CD4-positive, alpha-beta T cell treated with Interleukin-6 at 100 ng/mL for 8 hours (primary cell): ENCODE results near the gene SLC22A23.
A peak's percentile ranks its signal among the peaks of the same experiment; 100 is the strongest.

Experiments used
- DNase-seq: peaks from one replicate; pipeline ENCODE4 v3.0.0-alpha.2; 2020; ENCODE audit warnings: mixed read lengths, low spot score

Gene SLC22A23, protein sequence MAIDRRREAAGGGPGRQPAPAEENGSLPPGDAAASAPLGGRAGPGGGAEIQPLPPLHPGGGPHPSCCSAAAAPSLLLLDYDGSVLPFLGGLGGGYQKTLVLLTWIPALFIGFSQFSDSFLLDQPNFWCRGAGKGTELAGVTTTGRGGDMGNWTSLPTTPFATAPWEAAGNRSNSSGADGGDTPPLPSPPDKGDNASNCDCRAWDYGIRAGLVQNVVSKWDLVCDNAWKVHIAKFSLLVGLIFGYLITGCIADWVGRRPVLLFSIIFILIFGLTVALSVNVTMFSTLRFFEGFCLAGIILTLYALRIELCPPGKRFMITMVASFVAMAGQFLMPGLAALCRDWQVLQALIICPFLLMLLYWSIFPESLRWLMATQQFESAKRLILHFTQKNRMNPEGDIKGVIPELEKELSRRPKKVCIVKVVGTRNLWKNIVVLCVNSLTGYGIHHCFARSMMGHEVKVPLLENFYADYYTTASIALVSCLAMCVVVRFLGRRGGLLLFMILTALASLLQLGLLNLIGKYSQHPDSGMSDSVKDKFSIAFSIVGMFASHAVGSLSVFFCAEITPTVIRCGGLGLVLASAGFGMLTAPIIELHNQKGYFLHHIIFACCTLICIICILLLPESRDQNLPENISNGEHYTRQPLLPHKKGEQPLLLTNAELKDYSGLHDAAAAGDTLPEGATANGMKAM

DNA sequence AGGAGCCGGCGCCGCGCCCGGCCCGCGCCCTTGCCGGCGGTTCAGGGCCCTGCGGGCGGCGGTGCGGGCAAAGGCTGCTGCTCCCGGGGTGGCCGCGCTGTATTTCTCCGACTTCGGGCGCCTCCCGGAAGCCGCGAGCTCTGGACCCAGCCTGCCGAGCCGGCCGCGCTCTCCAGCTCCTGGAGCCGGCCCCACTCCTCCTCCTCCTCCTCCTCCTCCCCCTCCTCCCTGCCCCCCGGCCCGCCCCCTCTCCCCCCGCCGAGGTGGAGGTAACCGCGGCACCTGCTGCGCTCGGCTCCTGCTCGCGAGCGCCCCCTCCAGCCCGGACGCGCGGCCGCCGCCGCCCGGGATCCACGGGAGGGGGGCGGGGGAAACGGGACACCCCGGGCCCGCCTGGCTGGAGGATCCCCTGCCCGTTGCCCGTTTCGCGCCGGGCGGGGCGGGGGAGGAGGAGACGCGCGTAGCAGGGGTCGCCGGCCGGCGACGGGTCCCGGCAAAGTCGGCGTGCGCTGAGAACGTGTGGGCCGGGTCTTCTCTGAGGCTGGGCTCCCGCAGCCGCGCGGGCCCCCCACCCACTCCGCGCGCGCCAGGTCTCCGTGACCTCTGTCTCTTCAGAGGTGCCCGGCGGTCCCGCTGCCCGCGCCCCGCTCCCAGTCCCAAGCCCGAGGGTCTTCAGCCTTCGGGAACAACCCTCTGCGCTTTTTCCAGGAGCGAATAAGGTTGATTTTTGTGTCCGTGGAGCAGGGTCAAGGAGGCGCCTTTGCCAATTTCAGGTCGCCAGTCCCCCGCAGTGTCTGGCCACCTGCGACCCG is at the start of gene SLC22A23:
Gene SLC22A23 (minus strand): TSS at position 153 of the 812 bp plus-strand sequence. CDS start 491 bp downstream, outside the sequence.
- peak; percentile 80 for DNase-seq

DNA sequence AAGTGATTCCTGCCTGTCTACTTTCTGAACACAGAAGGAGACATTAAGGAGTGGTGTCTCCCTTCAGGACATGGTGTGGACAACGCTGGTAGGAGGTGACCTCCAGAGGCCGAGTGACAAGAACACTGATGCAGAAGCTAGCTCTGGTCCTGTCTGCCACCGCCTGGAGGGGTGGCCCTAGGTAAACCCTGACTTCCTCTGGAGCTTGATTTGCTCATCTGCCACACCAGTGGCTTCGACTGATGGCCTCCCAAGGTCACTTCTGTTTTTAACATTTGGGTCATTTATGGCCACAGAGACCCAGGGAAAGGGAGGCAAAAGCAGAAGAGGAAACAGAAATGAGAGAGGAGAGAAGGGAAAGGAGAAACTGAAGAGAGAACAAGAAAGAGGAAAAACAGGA is 49.4 kb upstream of the SLC22A23 start:
- no peak for DNase-seq

DNA sequence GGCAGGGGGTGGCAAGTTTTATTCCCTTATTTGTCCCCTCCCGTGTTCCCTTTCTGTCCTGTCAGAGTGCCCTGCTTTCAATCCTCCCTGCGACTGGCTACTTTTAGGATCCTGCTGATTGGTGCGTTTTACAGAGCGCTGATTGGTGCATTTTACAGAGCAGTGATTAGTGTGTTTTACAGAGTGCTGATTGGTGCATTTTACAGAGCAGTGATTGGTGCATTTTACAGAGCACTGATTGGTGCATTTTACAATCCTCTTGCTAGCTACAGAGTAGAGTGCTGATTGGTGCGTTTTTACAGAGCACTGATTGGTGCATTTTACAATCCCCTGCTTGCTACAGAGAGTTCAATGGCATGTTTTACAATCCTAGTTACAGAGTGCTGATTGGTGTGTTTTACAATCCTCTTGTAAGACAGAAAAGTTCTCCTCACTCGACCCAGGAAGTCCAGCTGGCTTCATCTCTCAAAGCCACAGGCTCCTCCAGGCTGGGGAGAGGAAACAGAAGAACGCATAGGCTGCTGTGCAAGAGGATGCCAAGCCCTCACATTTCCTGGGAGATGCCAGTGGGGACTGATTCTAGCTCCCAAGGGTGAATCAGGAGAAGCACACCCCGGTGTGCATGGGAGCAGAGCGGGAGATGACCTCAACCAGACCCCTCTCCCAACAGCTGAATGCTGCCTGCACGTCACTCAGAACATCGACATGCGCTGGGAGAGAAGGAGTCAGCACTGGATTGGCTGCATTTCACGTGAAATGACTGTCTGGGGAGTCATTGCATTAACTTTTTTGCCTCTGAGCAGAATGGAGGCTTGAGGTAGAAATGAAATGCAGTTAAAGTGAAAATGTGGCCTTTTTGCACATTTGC is 48.3 kb upstream of the SLC22A23 start:
- DNase-seq, result no peak

DNA sequence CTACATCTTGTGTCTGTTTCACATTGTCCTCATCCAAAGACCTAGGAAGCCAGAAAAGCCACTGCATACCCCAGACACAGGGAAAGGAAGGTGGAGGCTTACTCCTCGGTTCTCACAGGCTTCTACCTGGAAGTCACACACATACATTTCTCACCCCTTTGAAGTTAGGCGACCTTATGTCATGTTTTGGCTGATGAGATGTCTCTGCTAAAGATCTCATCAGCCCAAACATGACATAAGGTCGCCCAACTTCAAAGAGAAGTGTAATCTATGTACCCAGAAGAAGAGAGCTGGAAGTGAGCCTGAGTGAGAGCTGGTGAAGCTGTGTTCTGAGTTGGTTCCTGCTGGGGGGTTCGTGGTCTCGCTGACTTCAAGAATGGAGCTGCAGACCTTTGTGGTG is 47.5 kb upstream of the SLC22A23 start:
- no peak for DNase-seq

DNA sequence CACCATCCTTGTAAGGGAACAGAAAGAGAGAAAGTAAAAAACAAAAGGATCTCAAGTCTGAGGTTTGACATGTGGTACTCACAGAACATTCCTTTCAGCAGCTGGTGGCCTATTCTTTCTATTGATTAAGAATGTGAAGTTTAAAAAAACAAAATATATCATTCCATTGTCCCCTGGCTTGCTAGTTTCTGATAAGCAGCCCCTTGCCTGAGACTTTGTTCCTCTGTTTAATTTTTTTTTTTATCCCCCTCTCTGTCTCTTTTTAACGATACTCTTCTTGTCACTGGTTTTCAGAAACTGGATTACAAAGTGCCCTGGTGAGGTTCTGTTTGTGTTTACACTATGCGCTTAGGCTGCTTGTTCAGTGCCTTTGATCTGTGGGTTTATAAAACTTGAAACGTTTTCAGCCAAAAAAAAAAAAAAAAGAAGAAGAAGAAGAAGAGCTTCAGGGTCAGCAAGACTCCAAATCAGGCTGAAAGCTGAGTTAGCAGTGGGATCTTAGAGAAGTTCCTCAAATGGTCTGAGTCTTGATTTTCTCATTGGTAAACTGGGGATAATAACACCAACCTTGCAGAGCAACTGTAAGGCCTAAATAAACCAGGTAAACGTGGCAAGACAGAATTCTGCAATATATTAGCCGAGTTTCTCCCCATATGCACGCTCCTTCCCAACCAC is 45.1 kb upstream of the SLC22A23 start:
- no peak for DNase-seq

DNA sequence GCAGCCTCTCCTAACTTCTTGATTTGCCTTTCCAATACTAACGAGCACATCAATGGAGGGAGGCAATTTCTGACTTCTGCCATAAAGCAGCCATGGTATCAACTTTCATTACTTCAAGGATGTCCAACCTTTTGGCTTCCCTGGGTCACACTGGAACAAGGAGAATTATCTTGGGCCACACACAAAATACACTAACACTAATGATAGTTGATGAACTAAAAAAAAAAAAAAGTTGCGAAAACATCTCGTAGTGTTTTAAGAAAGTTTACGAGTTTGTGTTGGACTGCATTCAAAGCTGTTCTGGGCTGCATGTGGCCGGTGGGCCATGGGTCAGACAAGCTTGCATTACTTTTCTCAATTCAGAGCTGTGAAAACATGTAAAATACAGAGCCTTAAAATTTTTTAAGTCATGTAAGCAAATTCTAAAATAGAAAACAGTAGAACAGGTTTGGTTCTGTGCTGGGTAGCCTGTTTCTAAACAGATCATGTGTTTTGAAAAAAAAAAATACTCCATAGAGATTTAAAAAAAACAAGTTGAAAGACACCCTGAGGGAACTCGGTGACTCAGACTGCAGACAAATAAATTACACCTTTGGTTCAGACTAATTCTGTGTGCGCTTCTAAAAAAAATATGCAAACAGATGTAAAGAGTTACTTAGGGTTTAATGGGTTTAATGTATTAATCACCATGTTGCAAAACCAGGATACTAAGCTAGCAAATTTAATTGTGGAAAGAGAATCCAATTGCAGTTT is 43.6 kb upstream of the SLC22A23 start:
- DNase-seq, result no peak

DNA sequence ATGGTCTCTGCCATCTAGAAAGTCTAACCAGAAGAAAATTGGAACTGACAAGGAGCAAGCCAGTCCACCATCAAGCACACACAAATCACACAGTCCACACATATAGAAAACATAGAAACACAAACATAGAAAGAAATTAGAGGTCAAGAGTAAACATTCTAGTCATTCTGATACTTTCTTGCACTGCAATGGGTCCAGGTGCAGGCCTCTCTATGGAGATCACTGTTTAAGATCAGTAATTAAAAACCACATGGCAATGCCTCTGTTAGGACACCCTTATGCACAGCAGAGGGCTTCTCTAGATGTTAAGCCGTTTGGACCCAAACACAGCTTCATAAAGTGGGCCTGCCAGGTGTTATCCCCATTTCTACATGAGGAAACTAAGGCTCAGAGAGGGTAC is 42.8 kb upstream of the SLC22A23 start:
- no peak for DNase-seq

DNA sequence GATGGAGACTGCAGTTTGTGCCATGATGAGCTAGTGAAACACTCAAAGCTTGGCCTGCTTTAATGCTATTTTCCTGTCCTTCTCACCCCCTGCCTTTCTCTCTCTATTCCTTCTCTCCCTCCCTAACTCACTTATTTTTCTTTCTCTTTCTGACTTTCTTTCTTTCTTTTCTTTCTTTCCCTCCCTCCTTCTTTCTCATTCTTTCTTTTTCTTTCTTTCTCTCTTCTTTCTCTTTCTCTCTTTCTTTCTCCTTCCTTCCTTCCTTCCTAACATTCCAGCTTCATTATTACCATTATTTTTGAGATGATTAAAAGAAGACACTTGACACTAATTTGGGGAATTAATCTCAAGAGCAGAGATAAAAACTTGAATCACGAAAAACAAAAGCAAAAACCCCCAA is 39.5 kb upstream of the SLC22A23 start:
- no peak for DNase-seq

DNA sequence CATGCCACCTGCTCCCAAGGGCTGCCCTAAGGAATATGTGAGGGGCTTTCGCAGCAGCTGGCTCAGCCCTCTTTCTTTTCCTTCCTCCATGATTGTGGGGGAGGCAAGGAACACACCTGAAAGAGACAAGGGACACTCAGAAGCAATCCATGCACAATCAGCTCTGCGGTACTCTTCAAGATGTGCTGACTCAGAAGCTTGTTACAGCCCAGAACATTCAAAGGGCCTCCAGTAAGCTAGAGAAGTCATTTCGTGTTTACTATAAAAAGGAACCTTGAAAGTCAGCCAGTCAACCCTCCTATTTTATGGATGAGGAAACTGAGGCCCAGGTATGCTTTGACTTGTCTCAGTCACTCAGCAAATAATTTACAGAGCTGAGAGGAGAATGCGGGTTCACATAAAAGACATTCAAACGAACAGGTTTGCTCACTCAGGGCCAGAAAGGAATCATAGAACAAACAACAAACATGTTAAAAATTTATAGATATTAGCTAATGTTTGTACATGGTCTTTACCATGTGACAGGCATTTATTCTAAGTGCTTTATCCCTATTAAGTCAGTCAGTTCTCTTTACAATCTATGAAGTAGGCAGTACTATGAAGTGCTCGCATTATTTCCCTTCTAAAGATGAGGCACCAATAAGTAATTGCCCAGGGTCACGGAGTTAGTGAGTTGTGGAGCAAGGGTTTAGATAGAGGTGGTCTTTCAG is 37.7 kb upstream of the SLC22A23 start:
- no peak for DNase-seq

DNA sequence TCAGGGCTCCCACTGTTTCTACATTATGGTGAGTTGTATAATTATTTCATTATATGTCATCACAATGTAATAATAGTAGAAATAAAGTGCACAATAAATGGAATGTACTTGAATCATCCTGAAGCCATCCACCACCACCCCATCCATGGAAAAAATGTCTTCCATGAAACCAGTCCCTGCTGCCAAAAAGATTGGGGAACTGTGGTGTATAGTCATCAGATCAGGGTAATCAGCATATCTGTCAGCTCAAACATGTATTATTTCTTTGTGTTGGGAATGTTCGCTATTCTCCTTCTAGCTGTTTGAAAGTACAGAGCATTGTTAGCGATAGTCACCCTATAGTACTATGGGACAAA is 33.8 kb upstream of the SLC22A23 start:
- DNase-seq, result no peak

DNA sequence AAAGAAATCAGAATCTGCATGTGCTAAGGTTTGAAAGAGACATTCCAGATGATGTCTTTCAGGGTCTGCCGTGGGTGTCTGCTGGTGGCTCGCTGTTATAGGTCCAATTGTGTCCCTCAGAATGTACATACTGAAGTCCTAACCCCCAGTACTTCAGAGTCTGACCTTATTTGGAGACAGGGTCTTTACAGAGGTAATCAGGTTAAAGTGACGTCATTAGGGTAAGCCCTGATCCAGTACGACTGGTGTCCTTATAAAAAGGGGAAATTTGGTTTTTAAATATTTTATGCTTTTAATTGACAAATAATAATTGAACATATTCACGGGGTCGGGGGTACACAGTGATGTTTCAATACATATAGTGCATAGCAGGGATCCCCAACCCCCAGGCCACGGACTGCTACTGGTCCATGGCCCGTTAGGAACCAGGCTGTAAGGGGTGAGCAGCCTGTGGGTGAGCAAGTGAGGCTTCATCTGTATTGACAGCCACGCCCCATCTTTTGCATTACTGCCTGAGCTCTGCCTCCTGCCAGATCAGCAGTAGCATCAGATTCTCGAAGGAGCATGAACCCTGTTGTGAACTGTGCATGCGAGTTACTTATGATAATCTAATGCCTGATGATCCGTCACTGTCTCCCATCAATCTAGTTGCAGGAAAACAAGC is 33.2 kb upstream of the SLC22A23 start:
- no peak for DNase-seq

DNA sequence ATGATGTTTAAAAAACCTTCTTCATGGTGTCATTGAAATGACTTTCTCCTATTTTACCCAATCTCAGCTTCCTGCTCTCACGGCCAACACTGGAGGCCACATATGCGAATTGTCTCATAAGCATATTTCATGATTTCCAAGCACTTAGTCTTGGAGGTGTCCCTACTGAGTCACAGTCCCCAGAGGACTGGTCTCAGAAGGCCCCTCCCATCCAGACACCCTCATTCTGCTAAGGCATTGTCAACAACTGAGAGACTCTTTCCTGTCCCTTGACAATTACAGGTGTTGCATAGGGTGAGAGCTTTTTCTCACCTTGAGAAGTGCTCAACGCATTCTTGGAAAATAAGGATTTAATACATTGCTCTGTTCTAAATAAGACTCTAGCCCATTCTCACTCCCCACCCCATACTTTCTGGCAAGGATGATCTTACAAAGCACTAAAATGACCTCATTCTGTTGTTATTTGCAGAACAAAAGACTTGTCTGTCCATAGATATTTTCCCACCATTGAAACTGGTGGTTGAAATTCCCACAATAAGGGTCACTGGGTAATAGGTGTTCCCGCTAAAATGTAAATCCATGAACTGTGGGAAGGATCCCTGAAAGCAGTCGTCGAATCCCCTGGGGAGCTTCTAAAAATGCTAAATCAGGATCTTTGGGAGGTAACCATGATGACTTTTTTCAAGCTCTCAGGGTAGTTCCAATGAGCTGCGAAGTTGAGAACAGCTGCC is 32.3 kb upstream of the SLC22A23 start:
- DNase-seq, result no peak

DNA sequence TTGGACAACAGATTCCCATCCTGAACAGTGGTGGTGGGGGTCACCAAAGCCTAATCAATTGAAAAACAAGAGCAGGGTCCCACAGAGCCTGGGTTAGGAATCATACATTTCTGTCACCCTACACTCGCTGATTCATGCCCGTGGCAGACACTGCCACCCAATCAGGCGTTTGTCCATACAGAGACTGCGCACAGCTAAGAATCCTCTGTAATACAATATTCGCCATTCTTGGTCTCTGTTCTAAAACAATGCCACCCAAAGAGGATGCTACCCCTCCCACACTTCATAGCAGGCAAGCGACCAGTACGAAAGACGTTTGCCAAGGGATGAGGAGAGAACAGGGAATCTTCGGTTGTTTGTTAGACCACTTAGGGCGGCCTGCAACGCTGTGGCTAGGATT is 28.1 kb upstream of the SLC22A23 start:
- DNase-seq, result no peak

DNA sequence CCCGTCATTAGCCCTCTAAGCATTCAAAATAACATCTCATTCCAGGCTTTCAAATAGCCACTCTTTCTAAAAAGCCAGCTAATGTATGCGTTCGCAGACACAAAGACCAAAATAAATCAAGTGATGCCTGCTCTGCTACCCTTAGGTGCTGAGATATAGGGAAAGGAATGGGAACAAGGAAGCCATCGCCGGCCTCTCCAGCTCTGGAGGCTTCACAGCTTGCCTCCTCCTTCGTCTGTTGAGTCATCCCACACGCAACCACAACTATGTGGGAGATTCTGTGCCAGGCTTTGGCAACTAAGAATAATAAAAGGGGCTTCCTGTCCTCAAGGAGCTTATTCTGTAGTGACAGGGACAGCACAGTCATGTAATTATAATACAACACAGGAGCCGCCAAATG is 27.3 kb upstream of the SLC22A23 start:
- no peak for DNase-seq

DNA sequence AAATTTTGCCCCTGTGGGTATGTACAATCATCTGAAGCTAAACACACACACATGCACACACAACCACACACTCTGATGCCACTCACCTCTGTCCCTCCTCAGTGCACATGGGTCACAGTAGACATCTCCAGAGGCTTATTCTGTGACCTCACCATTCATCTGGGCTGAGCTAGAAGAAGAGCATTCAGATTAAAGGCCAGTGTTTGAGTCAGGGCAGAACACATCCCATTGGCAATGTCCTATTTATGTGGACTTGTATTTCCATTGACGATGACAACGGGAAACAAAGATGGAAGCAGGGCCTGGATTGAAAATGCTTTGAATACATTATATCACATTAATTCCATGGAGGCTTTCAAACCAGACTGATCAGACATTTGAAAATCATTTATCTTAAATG is 26.8 kb upstream of the SLC22A23 start:
- DNase-seq, result no peak

DNA sequence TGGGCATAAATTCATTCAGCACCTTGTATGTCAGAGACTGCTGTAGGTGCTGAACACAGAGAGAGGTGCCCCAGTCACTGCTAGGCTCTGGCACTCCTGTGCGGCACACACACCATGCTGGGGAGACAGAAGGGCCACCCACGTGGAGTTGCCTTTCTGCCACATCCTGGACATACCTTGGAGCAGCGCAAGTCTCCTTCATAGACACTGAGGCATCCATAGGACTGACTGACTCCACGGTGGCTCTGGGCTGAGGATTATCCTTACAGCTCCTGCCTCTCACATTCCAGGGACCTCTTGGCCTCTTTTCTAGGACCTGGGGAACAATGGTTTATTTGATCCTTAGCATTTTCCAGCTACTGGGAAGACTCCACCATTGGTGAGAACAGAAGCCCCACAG is 26.0 kb upstream of the SLC22A23 start:
- no peak for DNase-seq

DNA sequence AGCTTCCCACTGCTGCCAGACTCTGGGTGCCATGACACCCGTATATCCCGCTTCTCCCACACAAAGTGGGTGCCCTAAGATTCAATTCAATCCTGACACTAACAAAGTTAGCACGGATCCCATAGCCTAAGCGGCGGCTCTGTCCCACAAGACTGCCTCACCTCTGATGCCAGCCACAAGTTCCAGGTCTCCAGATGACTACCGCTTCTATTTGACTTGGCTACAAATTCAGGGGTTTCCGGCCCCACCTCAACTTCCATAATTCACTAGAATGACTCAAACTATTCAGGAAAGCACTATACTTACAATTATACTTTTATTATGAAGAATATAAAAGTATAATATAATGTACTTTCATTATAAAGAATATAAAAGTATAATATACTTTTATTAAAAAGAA is 24.8 kb upstream of the SLC22A23 start:
- DNase-seq, result no peak

DNA sequence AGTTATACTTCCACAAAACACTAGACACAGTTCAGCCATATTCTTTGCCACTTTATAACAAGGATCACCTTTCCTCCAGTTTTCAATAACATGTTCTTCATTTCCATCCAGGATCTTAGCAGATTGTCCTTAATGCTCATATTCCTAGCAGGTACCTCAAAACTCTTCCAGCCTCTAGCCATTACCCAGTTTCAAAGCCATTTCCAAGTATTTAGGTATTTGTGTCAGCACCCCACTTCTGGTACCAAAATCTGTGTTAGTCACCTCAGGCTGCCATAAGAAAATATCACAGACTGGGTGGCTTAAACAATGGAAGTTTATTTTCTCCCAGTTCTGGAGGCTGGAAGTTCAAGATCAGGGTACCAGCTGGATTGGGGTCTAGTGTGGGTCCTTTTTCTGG is 23.2 kb upstream of the SLC22A23 start:
- no peak for DNase-seq

DNA sequence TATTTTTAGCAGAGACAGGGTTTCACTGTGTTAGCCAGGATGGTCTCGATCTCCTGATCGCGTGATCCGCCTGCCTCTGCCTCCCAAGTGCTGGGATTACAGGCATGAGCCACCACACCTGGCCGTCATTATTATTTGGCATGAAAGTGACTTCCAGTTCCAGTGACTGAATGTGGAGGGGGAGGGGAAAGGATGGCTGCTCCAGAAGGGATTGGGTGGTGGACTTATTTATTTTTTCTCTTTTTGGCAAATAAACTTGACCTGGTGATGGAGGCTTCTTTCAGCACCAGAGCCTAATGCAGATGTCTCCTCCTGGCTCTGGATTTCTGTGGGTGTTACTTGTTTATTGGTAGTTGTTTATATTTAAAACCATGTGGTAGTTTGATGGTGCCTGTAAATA is 16.9 kb upstream of the SLC22A23 start:
- DNase-seq, result no peak
